Ovary (tissue), 3 donors: ENCODE measurements around the gene BANK1.

Source experiments
- CTCF ChIP-seq, 3 donors: fragments of 450-650 bp in 2 of 3; fragments of 200-600 bp in 1 of 3; IDR thresholded peaks; one replicate each; pipeline versions ENCODE4 v1.5.1 to v1.8.0; 2016 to 2022; ENCODE audit warnings: antibody characterized with exemption in 3 of 3, mild to moderate bottlenecking in 1 of 3
- EP300 ChIP-seq: sonication (generic); formaldehyde crosslinking; IDR thresholded peaks from one replicate; pipeline ENCODE4 v1.6.1; 2017; ENCODE audit warnings: antibody characterized with exemption
- POLR2A ChIP-seq: fragments of 450-650 bp; IDR thresholded peaks from one replicate; pipeline ENCODE4 v1.6.1; 2017; ENCODE audit warnings: antibody characterized with exemption, mild to moderate bottlenecking, moderate library complexity
- donor health status: DM: no; HTN: no; CAD: no.

- TF ChIP-seq CTCF (IDR thresholded peaks at IDR 0.05), result no peak
- TF ChIP-seq POLR2A, result no peak
- no peak for TF ChIP-seq EP300
Observed at GRCh38 chr4:101801958-101802357, 11.4 kb downstream of the BANK1 start.
